B cell (primary cell): ENCODE results near the gene FAM90A26.
"Not testable (repeated sequence)": the region's sequence is repeated elsewhere in the genome, so short reads cannot be mapped to it uniquely, and the experiment has no call there.

ENCODE experiments used
- EZH2 ChIP-seq: IDR thresholded peaks from 2 replicates; pipeline ENCODE4 v1.6.1; 2012; ENCODE audit warnings: borderline replicate concordance, low read depth, mild to moderate bottlenecking, moderate library complexity, low read length; ENCODE audit not compliant: insufficient read depth, poor library complexity, severe bottlenecking
- TF ChIP-seq, protein P1 (sequence below): fragments of 200-600 bp; IDR thresholded peaks from one replicate; pipeline ENCODE4 v1.8.0; 2022; ENCODE audit warnings: antibody characterized with exemption, mild to moderate bottlenecking

DNA sequence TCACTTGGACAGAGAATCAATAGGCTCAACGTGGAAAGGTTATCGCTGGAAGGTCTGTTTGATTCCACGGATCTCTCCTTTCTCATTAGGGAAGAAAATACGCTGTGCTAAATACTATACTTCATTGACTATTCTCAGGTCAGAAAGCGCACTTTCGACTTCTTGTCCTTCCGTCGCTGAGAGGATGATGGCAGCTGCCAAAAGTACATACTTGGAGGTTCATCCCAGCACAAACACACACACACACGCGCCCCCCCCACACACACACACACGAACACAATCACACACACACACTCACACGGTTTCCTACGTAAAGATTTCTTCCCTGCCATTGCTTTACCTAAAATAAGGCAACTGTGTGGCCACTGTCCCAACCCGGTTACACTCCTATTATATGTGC is 44.5 kb downstream of the FAM90A26 start:
- TF ChIP-seq, protein P1, sequence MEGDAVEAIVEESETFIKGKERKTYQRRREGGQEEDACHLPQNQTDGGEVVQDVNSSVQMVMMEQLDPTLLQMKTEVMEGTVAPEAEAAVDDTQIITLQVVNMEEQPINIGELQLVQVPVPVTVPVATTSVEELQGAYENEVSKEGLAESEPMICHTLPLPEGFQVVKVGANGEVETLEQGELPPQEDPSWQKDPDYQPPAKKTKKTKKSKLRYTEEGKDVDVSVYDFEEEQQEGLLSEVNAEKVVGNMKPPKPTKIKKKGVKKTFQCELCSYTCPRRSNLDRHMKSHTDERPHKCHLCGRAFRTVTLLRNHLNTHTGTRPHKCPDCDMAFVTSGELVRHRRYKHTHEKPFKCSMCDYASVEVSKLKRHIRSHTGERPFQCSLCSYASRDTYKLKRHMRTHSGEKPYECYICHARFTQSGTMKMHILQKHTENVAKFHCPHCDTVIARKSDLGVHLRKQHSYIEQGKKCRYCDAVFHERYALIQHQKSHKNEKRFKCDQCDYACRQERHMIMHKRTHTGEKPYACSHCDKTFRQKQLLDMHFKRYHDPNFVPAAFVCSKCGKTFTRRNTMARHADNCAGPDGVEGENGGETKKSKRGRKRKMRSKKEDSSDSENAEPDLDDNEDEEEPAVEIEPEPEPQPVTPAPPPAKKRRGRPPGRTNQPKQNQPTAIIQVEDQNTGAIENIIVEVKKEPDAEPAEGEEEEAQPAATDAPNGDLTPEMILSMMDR = not testable (repeated sequence)
- not testable (repeated sequence) for TF ChIP-seq EZH2
